IPS-NIHi11 (cell line): ENCODE data around the gene MELTF.
"Not testable (repeated sequence)": the region's sequence is repeated elsewhere in the genome, so short reads cannot be mapped to it uniquely, and the experiment has no call there.

Experiments used
- DNase-seq: peaks from one replicate; pipeline ENCODE4 v3.0.0; 2012; ENCODE audit warnings: mixed read lengths, low spot score

The MELTF gene

DNA sequence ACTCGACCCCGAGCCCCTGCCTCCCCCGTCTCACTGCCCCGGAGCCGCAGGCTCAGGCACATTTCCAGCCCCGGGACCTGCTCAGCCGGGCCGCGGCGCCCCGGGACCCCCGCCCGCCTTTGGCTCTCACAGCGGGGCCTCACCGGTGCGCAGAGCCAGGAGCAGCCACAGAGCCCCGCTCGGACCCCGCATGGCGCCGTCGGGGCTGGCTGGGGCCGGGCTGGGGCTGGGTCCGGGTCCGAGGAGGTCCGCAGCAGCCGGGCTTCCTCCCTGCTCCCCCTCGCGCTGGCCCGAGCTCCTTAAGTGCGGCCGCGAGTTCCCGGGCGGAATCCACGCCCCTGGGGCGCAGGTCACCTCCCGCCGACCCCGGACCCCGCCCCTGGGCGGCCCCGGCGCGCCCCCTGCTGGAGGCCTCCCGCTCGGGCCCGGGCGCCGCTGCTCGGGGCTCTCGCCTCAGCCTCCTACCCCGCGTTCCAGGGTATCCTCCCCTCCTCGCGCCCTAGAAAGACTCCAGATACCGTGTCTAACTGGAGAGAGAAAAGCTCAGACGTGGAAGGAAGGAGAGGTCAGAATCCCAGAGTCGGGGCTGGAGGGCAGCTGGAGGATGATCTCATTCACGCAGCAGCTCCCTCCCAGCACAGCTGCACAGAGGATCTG is at the start of gene MELTF:
MELTF (minus strand) TSS at position 307 of the 657 bp plus-strand sequence; CDS start at position 192, 115 bp downstream.
- DNase-seq: peak; percentile 99

DNA sequence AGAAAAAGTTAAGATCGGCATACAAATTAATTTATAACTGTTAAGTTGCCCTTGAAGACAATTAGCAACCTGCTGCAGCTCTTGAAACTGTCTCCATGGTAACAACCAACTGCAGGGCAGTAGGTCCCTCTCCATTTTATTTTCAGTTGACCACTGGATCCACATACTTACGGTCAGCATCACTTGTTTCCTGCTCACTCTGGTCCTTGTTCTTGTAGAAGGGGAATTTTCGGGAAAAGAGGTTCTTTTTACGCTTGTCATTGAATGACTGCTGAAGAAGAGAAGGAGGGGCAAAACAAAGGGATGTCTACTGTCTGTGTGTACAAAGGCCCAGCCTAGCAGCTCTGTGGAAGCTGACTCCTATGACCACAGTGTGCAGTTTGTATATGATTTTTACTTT is 46.8 kb upstream of the MELTF start:
- no peak for DNase-seq

DNA sequence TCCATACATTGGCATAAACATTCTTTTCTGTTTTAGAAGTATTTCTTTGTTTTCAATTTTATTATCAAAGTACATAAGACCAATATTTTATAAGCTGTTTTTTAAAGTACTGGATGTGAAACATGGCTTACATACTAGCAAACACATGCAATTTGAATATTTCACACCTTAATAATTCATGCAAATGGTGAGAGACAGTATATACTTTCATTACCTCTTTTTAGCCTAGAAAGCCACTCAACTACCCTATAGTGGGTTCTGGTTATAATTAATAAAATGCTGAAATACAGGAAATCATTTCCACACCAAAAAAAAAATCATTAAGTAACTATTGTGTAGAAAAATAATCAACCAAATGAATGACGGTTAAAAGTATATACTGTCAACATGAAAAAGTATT is 38.5 kb upstream of the MELTF start:
- DNase-seq: no peak

DNA sequence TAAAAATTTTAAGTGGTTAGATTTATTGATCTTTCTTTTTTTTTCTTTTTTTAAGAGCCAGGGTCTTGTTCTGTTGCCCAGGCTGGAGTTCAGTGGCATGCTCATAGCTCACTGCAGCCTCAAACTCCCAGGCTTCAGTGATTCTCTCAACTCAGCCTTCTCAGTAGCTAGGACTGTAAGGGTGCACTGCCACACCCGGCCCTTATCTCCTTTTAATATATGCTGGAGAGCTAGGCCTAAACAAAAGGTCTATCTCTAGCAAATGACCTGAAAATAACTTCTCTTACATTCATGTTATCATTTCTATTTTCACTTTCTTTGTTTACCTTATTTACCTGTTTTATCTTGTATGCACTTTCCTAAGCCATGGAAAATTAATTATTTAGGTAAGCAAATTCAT is 35.2 kb upstream of the MELTF start:
- DNase-seq: no peak

DNA sequence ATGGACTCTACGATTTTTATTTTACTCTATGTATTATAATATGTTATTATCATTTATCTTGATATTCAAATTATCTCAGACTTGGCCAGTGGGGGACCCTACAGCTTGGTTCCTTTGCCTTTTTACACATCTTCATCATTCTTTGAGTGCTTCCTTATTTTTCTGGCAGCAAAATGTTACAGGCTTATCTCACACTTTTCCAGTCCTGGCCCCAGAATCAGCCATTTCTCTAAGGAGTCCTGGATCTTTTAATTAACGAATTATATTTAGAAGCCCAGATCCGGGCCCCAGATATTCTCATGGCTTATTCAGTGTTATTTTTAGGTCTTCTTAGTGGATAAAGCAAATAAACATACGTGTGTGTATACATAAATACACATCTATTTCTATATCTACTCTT is 32.8 kb upstream of the MELTF start:
- no peak for DNase-seq

DNA sequence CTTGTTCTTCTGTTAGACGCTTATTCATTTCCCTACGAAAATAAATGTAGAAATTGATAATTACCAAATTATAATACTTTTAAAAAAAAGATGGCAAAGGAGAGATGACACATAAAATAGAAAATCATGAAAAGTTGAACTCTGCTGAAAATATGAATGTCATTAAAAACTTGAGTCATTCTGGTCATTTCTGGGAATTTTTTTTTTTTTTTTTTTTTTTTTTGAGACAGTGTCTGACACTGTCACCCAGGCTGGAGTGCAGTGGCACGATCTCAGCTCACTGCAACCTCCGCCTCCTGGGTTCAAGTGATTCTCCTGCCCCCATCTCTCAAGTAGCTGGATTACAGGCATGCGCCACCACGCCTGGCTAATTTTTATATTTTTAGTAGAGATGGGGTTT is 22.0 kb upstream of the MELTF start:
- DNase-seq: not testable (repeated sequence)

DNA sequence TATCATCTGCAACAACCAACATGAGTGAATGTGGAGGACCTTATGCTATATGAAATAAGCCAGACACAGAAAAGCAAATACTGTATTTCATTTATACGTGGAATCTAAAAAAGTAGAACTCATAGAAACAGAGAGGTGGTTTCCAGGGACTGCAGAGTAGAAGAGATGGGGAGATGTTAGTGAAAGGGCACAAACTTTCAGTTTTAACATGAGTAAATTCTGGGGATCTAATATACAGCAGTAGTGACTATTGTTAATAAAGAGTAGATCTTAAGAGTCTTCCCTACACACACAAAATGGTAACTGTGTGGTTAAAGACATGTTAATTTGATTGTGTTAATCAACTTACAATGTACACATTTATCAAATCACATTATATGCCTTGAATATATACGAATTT is 20.9 kb upstream of the MELTF start:
- no peak for DNase-seq

DNA sequence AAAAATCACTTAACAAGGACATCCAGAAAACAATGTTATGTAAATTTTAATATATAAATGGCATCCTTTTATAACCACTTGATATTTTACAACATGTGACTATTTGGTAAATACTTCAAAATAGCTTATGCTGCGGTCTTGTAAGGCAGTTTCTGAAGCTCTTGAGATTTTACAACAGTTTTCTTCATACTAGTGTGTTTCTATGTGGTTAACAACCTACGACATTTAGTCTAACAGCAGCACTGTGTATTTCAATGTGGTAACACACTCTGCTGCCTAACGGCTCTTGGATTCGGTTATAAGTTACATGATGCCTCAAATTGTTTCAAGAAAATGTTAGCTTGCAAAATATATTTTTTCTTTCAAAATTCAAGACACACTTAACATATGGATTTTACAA is 12.9 kb upstream of the MELTF start:
- DNase-seq: no peak

DNA sequence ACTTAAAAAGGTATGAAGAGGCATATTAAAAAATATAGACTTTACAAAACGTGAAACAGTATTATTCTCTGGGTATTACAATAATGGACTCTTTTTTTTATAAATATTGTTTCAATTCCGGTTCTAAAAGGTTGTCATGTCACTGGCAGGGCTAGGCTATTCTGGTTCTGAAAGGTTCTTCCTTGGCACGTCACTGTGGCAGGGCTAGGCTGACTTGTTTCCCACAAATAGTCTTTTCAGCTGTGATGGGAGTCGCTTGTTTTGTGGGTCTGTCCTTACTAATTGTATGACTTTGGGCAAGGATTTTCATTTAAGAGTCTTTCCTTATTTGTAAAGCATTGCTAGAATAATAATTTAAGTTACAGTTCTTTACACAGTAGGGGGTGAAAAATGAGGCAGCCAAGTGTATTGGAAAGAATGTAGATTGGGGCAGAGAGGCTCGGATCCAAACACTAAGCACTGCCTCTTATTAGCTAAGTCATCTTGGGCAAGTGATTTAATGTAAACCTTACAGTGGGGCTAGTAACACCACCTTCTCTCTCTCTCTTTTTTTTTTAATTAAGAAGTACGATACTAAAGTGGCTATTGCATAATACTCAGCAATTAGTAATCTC is 12.4 kb upstream of the MELTF start:
- no peak for DNase-seq

DNA sequence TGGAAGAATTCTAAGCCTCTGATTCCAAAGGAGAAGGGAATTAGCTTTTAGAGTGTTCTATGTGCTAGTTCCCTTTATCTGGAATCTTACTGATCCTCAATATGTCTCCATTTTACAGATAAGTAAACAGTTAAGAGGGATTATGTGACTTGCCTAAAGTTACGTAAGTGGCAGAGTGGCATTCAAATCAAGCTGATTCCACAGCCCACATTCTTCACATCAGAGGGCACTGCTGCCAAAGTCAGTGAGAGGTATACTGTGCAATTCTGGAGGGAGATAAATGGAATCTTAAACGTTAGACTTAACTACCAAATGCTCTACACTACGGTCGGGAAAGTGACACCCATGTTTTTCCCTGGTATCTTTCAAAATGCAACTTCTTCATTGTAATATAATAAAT is 11.0 kb upstream of the MELTF start:
- no peak for DNase-seq

DNA sequence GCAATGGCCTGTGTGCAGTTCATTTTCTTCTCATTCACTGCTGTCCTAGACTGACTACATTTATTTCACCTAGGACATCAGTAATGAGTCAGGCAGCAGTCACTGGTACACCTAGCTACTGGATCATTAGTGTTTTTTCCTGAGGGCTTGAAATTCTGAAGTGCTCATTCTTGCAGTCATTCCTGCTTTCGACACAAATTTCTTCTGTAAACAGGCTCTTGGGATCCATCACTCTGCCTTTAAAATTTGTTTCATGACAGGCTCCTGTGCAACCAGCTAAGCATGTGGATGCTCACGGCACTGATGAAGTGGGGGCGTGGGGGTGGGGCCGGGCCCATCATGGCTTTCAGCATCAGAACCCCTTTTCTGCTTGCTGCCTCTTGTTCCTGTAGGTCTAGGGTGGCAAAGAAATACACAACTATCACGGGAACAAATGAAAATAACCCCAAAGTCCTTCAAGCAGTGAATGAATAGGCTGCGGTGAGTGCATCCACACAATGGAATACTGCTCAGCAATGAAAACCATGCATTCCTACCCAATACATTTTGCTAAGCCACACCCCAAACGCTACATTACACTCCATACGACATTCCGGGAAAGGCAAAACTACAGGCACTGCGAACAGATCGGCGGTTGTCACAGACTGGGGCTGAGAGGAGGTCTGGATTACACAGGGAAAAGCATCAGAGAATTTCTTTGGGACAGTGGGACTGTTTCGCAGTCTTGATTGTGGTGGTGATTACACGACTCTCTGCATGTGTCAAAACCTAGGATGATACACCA is 9.3 kb upstream of the MELTF start:
- DNase-seq: no peak

DNA sequence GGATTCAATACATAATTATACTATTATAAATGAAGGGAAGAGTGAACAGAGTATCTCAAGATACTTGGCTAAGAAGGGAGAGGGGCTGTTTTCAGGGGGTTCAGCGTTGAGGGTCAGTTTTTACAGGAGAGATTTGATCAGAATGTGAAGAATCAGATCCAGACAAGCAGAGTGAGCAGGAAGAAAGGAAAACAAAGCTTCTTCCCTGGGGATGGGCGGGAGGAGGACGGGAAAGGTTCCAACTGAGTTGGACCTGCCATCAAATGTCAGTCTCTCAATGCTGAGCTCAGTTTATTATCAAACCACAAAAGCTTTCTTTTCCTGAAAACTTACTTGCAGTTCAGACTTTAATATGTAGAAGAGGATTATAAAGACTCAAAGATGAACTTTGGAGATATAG is 6.0 kb upstream of the MELTF start:
- no peak for DNase-seq

DNA sequence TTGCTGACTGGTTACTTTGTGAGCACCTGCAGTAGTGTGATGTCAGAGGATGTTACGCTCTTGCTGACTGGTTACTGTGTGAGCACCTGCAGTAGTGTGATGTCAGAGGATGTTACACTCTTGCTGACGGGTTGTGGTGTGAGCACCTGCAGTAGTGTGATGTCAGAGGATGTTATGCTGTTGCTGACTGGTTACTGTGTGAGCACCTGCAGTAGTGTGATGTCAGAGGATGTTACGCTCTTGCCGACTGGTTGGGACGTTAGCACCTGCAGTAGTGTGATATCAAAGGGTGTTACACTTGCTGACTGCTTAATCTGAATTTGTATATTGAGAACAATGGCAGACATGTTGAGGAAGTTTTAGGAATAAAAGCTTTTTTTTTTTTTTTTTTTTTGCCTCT is 5.2 kb upstream of the MELTF start:
- not testable (repeated sequence) for DNase-seq

DNA sequence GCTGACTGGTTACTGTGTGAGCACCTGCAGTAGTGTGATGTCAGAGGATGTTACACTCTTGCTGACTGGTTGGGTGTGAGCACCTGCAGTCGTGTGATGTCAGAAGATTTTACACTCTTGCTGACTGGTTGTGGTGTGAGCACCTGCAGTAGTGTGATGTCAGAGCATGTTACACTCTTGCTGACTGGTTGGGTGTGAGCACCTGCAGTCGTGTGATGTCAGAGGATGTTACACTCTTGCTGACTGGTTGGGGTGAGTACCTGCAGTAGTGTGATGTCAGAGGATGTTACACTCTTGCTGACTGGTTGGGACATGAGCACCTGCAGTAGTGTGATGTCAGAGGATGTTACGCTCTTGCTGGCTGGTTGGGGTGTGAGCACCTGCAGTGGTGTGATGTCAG is 4.1 kb upstream of the MELTF start:
- not testable (repeated sequence) for DNase-seq

DNA sequence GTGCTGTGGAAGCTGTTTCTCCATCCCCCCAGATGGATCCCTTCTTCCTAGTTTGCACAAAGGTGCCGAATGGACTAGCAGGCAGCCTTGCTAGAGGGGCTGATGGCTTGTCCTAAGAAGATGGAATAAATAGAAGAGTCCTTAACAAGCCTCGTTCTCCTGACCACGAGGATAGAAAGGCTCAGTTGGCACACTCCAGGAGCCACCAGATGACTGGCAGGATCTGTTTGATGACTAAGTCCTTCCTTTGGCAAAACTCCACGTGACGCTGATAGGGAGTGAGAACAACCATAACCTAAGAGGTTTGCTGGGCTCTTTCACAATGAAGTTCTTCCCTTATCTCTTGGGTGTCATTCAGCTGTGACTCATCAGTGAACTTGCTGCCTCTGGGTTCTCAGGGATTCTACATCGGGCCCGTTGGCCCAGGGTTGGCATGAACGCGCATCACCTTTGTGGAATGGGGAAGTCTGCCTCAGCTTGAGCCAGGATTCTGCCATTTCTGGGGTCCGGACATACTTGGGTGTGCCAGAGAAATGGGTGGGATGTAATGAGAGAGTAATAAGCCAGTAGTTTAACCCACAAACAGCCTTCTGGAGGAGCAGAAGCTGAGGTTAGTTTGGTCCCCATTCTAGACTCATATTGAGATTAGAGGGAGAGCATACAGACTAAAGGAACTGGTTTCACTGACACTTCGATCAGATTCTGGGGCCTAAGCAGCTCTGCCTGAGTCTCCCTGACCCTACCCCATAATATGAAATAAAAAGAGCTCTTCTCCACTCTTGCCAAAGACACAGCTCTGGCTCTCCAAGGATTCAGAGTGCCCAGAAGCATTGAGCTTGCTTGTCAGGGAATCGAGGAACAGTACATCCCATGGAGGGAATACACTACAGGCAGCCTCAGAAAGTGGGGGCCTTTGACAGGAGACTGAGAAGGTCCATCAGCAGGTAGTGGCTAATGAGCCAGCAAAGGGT is 2.0 kb upstream of the MELTF start:
- no peak for DNase-seq

DNA sequence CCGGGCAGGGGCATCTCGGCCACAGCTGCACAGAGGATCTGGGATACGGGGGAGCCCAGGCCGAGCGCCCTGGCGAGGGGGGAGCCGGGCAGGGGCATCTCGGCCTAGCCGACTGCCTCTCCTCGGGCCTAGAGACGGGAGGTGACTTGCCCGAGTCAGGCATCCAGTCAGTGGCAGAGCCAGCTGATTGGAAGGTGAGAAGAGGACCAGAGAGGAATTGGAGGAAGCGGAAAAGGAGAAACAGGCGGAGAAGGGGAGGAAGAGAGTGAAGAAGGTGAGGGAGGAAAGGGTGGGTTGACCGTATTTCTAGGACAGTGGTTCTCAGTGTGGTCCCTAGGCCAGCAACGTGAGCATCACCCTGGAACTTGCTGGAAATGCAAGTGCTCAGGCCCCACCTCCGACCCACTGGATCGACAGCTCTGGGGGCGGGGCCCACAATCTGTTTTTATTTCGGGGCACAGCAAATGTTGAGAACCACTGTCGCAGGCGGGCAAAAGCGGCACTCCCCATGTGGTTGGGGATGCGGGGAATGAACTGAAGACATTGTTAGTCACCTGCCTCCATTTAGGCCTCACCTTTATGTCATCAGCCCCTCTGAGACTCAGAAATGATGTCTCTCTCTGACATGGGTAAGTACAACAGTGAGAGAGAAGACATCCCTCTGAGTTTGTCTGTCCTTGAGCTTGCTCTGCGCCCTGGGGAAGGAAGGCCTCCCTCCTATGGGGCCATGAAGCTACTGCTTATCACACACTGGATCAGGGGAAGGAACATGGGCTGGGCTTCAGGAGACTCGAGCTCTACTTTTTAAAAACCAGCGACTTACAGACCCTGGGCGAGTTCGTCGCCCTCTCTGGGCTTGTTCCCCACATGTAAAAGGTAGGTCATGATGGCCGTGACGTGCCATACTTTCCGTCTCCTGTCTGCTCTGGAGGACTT is 1.0 kb upstream of the MELTF start:
- no peak for DNase-seq

DNA sequence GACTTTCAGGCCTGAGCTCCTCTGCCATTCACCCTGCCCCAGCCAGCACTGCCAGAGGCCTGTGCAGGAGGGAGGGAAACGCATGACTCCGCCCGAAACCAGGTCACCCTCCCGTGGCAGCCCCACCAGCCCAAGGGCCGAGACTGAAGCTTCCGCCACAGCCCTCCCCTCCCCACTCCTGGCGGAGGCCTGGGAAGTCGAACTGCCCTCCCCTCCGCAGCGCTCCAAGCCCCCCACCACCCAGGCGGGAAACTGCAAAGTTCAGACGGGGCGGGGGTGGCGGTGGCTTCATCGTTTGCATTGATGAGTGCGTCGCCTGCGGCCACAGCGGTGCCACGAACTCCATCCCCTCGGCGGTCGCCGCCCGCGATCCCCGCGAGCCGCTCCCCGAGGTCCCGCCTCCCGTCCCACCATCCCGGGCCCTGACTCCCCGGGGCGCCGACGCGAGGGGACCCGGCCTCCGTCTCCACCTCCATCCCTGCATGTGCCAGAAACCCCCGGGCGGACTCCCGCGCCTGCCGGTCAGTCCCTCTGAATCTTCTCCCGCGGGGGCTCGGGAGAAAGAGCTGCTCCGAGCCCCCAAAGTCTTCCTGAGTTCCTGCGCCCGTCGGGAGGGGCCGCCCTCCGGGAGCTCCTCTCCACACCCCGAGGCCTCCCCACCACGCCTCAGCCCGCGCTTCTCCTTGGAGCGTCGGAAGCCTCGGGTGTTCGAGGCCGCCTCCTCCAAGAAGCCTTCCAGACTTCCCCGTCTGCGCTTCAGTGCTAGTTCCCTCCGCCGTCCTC is 698 bp downstream of the MELTF start:
- DNase-seq: no peak

DNA sequence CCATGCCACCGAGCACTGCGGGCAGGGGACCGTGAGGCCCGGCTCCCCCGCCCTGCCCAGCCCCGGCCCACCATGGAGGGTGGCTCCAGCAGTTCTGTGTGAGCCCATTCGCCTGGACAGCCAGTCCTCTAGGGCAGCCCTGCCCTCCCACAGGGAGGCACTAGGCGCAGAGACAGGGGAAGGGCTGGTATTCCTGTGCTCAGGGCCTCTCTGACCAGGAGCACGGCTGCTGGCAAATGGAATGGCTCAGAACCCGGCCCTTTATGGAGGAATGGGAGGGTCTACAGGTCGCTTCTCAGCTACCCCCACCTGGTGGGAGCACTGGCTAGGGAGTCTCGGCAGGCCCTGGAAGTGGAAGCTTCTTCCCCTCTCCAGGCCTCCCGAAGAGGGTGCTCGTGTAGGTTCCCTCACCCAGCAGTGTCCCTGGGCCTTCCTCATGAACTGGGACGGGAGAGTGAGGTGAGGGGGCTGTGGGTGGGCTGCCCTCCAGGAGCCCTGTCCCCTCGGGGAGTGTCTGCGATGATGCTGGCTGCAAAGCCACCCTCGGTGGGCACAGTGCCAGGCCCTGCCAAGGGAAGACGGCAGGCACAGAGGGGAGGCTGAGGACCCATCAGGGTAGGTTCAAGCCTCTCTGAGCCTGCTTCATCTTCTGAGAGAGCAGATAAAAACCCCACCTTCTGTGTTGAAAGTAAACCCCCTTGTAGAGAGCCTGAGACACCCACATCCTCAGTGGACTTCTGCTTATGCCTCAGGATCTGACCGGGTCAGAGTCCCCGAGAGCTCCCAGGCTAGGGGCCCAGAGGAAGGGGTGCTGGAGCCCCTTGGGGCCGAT is 1.5 kb downstream of the MELTF start:
- no peak for DNase-seq

DNA sequence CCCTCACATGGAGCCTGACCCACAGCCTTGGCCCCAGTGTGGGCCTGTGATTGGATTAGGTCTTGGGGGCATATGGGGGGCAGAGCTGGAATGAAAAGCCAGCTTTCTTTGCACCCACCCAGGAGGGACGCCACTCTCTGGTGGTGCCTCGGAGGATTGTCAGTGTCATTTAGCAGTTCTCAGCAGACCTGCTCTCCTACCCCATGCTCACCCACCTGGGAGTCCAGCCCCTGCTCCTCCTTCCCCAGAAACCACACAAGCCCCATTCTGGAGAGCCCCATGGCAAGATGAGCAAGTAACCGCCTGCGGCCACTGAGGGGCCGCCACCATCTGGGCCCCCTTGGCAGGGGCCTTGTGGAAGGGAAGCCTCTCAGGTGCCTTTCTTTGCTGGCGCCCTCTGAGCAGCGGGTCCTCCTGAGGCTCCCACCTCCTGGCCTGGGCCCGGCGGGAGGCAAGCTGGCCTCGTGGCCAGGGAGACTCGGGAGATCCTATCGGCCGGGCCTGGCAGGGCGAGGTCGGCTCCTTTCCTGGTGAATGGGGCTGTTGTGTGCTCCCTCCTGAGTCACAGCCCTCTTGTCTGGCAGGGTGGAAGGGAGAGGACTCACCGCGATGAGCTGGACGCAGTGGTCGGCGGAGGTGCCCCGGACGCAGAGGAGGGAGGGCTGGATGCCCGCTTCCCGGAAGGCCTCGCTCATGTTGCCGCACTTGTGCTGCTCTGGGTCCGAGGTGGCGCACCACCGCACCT is 2.3 kb downstream of the MELTF start:
- no peak for DNase-seq
